NOMO-1 treated with dmso at 0.1 percent for 144 hours (cell line): ENCODE data around the gene PBRM1.
"Not testable (repeated sequence)": the region's sequence is repeated elsewhere in the genome, so short reads cannot be mapped to it uniquely, and the experiment has no call there.

Experiments
- DNase-seq: peaks from one replicate; lab custom pipeline; 2025; ENCODE audit not compliant: unreplicated experiment; lab: John Stamatoyannopoulos, UW

Gene PBRM1

DNA sequence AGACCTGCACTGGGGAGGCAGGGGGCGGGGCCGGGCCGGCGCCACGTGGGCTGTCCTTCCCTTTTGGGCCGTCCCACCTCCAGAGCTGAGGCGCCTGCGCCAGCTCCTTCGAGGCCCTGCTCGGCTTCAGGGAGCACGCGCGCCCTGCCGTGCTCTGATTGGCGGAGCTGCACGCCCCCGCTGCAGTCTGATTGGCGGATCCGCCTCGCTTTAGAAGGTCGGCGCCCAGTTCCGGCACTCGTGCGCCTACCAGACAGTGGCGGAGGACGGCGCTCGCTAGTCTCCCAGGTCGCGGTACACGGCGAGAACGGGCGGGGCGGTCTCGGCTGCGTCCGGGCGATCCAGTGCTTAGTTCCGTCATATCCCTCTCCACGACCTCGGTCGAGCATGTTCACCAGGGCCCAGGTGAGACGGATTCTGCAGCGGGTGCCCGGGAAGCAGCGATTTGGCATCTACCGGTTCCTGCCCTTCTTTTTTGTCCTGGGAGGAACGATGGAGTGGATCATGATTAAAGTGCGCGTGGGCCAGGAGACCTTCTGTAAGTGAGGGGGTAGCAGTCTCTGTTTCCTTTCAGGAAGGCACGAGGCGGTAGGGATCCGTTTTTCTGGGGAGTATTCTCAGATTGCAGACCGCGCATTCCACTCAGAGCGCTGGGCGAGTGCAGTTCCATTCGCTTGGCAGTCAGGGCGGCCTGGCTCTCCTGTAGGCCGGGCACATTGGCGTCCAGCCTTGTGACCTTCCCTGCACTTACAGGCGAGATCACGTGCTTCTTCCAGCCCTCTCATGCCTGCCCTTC, 149.1 kb downstream of the PBRM1 start, which contains the start of gene UQCC5:
Gene UQCC5, plus strand, starts transcription at position 237 of the 796 bp plus-strand sequence. Its CDS starts 151 bp downstream, at position 388.
- DNase-seq, result peak; percentile 96

DNA sequence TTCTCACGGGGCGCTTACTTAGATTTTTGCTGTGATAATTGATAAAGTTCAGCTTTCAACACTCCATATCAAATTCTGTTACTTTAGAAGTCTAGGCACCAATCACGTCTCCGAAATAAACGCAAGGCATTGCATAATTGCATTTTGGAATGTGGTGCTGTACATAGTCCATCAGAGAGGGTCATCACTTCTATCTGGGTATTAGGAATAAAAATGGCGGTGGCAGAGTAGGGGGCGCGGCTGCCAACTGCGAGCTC, 149.7 kb downstream of the PBRM1 start:
- no peak for DNase-seq

DNA sequence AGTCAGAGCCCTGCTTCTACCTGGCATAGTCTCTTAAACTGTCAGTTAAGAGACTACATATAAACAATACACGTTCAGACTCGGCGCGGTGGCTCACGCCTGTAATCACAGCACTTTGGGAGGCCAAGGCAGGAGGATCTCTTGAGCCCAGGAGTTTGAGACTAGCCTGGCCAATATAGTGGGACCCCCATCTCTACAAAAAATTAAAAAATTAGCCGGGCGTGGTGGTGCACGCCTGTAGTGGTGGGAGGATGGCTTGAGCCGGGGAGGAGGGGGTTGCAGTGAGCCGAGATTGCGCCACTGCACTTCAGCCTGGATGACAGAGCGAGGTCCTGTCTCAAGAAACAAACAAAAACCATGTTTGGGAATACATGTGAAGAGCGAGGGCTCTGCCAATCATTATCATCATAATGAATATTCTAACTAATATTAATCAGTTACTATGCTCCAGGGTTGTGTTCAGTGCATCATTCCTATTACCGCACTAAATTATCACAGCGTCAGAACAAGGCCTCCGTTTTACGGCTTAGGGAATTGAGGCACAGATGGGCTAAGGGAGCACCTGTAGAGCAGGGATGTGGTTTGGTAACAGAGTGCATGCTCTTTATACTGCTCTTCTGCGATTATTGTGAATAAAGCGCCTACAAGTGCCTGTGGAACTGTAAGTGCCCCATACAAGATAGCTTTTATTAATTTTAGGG, 150.2 kb downstream of the PBRM1 start:
- no peak for DNase-seq

DNA sequence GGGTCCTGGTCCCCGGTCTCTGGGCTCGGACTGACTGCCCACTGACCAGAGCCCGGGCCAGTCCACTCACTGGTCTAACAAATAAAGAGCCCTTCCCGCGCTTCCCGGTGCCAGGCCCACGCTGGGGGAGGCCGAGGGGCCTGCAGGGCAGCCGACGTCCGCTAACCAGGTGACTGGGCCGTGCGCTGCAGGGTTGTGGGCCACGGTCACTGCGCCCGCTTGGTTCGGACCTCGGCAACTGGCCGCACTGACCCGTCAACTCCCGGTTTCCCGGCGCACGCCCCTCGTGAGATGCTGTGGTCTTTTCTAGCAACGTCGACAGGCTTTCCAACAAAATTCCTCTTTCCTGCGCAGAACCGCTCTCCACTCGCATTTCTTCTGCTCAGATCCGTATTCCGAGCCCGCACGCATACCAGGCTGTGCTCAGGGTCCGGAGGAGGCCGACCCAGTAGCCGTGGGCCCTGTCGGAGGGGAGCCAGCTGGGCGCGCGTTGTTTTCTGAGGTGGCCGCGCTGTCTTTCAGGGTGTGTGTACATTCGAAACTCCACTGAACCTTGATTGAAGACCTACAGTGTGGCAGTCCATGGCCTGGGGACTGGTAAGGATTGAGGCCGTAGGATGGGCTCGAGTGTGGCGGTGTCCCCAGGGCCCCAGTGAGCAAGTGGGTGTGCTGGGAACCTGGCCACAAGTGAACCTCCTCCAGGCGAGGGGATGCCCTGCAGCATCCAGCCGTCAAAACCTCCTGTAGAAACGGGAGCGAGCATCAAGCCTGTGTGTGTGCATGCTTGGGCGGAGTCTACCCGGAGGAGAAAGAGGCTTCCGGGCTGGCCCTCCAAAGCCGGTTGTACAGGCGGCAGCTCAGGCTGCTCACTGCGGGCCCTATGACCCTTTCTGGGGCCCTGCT, 151.2 kb downstream of the PBRM1 start:
- no peak for DNase-seq

DNA sequence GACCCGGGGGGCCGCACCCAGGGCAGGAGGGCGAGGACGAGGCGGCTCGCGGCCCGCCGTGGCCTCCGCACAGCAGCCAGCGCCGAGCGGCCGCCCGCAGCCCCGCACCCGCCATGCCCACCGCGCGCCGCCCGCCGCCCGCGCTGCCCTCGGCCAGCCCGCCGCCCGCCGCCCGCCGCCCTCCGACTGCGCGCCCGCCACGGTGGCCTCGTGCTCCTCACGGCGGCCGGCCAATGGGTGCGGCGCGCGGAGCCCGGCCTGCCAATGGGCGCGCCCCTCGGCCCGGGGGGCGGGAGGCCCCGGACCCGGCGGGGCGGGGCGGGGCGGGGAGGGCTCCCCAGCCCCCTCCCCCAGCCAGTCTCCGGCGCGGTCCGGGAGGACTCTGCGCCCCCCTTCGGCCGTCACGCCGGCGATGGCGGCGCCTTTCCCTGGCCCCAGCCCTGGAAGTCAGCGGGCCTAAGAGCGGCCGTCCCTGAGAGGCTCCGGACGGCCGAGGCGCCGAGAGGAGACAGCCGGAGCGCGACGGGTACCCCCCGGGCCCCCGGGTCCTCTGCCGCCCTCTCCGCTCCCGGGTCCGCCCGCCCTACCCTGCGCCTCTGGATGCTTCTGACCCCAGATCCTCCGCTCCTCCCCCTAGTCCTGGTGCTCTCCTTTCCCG, 152.0 kb downstream of the PBRM1 start, which contains the start of gene NT5DC2:
Gene NT5DC2, minus strand, starts transcription at position 235 of the 658 bp plus-strand sequence. Its CDS starts 120 bp downstream, at position 115.
- peak; percentile 63 for DNase-seq

DNA sequence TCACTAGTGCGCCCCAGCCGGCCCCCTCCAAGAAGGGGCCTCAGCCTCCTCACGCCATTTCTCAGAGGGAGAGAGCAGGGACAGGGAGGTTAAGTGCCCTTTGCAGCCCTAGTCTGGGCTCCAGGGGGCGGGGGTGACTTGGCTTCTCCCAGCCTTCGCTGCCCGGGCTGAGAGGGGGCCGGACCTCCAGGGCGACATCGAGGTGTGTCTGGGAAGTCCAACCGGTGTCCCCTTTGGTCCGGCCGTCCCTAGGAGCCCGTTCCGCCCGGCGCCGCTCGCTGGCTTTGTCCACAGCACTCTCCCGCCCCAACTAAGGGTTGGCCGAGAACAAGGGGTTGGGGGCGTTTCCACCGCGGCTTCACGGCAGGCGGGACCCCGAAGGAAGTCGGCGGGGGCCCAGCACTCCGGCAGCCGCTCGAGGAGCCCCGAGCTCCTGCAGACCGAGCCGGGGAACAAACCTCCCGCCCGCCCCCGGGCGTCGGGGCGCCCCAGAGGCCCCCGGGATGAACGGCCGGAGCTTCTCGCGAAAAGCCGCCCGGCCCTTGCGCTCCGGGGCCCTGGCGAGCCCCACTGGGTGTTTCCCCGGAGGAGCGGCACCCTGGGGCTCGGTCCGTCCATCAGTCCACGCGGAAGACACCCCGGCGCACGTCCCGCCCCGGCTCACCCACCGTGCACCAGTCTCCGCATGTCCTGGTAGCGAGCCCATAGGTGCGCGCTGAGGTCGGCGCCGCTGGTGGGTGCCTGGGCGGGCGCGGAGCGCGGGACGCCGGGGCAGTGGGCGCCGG, 152.7 kb downstream of the PBRM1 start:
- no peak for DNase-seq

DNA sequence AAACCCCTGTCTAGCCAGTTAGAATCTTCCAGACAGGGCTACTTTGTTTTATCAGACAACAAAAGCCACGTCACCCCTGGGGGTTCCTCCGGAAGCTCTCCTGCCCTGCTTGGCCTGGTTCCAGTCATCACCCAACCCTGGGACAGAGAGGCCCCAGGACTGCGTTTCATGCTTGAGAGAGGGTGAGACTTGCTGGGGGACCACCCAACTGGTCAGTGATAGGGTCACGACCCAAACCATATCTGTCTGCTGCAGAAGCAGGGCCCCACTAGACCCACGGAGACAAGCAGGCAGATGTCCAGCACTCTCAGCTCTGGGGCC, 153.2 kb downstream of the PBRM1 start:
- no peak for DNase-seq

DNA sequence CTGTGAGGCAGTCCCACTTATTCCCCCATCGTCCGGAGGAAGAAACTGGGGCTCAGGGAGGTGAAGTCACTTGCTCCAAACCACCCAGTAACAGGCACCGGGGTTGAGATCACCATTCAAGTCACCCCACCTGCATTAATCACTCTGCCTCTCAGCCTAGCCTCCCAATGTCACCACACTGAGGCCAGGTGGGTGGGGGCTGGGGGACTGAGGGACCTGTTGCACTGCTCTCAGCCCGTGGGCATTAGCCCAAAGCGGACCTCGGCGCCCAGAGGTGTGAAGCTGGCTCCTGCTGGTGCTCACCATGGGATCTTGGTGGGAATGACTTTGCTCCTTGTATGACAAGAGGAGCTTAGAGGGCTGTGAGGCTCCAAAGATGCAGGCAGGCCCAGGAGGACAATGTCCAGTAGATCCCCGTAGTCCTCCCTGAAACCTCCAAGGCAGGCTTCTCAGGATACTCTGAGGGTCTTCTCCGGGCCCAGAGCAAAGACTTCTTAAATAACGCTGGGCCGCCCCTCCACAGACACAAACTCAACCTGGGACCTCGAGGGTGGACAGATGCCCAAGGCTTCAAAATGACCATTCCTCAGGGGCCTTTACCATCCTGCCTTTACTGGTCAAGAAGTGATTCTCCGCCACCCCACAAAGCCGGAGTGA, 153.7 kb downstream of the PBRM1 start:
- DNase-seq, result no peak

DNA sequence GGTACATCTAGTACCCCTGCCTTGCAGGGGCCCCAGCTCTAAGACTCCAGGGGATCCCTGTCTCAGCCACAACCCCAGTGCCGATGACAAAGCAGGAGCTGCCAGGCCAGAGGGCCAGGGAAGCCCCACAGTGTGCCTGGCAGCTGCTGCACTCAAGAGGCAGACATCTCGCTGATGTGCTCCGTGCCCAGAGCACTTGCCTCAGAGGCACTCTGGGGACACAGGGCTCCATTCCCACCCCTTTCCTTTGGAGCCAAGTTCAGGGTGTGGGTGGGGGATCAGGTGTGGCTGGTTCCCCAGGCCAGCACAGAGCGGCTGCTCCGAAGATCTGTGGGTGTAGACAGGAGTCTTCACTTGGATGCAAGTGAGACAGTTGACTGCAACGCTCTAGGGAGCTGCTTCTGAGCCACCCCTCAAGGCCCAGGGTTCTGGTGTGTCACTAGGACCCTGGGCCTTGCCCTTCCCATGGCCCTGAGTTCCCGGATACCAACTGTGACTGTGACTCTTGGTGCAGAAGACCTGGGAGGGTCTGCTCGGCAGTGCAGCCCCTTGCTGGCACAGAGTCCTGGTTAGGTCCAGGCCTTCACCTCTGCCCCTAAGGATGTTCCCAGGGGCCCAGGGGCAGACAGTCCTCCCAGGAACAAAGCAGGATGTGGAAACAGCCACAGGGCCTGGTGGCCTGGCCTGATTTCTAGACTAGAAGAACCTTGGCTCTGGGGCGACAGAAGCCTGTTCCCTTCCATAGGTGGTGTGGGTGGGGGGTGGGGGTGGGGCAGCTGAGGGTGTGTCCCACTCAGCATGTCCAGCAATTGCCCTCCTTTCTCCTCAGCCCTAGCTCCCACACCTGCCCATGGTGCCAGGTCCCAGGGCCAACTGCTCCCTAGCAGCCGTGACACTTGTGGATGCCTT, 154.5 kb downstream of the PBRM1 start:
- no peak for DNase-seq

DNA sequence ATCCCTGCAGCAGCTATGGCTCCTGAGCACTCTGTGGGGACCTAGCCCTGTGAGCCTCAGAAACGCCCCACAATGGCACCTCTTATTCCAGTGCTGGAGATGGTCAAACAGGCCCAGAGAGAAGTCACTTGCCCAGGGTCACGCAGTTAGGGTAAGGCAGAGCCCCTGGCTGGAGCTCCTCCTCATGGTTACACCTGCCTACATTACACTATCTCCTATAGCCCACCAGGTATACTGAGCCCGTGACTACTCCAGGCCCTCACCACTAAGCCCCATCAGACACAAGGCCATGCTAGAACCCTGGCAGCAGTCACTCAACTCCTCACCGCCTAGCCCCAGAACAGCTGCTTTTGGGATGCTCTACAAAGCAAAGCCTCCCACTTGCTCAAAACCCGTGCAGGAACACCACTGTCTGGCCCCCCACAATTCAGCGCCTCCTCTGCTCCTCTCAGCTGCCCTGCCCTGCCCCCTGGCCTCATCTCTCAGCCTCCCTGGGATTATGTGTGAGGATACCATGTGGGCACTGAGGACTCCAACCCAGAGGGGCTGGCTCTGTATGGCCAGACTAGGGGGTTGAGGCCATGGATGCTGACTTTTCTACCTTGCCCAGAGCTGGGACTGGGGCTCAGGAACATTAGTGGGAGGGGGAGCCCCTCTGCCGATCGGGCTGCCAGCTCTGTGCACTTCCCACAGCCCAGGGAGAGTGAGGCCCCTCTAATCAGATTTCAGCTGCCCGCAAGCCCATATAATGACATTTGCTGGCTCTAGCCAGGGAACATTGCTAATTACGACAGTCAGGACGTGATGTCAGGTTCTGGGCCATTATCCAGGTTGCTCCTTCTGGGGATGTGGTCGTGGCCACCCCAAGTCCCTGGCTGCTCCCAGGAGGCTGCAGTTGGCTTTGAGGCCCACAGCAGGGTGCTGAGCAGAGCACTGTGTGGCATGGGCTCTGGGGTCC, 156.1 kb downstream of the PBRM1 start:
- no peak for DNase-seq

DNA sequence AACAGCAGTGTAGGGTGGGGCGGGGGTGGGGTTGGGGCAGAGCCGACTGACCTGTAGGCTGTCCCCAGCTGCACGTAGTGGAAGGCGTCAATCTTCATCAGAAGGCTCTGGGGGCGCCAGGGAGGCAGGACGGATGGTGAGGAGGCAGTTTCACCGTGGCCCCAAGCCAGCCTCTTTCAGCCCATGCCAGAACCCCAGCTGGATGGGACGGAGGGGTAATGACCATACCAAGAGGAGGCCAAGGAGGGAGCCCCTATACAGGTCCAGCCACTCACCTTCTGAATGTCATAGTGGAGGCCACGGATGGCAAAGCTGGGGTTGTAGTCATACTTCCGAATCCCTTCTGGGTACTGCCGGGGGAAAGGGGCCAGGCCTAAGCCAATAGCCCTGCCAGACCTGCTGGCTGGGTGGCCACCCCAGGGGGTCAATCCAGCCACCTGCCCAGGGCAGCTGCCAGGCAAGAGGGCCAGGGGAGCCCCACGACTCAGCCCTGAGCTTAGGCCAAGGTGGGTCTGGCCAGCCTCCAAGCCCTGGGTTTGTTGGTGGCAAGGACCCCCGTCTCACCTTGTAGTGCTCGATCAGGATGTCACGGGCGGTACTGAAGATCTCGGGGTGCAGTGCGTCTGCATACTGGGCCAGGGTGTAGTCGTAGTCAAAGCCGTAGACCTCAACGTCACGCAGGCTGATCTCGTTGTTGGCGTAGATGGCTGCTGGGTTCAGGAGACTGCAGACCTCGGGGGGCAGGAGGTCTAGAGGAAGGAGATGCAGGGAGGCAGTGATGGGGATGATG, 156.9 kb downstream of the PBRM1 start:
- DNase-seq, result no peak

DNA sequence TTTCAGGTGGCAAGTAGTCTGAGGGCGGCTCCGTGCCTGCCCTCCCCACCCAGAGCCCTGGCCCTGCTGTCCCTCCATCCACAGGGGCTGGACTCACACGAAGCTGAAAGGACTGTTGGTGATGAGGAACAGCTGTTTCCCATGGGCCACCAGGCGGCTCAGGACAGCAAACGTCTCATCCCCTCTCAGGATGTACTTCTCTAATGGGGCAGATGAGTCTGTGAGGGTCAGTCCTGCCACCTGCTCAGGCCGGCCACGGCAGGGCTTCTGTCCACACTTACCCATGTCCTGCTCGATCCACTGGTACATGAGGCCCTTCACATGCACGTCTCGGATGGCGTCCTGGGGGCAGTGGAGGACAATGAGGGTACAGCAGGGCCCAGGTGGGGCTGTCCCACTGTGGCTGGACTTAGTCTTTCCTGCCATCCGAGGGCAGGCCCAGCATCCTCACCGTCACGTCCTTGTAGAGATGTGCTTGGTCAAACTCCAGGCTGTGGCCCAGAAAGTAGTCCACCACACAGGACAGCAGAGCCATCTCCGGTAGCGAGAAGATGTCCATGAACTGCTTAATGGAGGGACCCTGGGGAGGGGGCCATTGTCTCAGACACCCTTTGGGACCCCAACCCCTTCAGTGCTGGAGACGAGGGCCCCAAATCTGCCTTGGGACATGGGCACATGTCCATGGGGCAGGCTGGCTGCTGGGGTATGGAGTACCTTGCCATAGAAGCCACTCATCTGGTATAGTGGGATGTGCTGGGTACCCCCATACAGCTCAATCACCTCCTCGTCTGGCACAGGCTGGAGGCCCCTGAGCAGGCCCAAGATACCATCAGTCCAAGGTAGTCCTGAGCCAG, 157.8 kb downstream of the PBRM1 start:
- no peak for DNase-seq

DNA sequence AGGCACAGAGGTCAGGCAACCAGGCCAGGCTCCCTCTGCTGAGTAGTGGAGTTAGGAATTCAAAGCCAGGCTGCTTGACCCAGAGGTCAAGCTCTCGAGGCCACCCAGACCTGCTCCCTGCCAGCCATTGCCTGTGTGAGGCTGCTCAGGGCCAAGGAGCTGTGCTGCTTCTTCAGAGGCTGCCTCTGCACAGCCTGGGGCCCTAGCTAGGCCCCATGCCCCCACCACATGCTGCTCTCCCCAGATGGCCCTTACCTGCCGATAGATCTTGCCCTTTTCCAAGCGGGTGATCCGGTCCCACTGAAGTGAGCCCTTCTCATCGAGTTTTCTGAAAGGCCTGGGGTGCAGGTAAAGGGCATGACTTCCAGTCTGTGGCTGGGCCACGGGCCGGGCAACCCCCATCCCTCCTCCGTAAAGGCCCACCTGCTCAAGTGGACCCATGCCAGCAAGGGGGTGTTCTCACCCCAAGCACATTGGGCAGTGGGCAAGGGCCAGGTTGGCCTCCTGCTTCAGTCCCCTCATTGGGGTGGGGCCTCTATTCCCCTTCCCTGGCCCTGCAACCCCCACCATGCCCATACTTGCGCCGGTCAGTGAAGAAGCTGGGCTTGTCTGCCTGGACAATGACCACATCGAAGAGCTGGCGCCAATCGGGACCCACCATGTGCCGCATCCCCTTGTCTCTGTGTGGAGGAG, 158.5 kb downstream of the PBRM1 start:
- DNase-seq, result no peak

DNA sequence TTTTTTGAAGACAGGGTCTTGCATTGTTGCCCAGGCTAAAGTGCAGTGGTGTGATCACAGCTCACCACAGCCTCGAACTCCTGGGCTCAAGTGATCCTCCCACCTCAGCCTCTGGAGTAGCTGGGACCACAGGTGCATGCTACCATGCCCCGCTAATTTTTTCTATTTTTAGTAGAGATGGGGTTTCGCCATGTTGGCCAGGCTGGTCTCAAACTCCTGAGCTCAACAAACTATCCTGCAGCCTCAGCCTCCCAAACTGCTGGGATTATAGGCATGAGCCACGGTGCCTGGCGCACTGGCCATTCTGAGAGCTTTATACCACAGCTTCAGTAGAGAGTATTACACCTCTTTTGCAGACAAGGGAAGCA, 159.1 kb downstream of the PBRM1 start:
- DNase-seq, result not testable (repeated sequence)
